ENCODE data around the gene KANSL1L. TPM values are rescaled to one million over a fixed set of nuclear protein-coding genes. Genes with fewer than 3 reads are reported as not detected.
"Not testable (repeated sequence)": the region's sequence is repeated elsewhere in the genome, so short reads cannot be mapped to it uniquely, and the experiment has no call there.

KANSL1L gene
- total RNA-seq, 2 donors from 2014 or later: 4.7 to 8.6 TPM

DNA sequence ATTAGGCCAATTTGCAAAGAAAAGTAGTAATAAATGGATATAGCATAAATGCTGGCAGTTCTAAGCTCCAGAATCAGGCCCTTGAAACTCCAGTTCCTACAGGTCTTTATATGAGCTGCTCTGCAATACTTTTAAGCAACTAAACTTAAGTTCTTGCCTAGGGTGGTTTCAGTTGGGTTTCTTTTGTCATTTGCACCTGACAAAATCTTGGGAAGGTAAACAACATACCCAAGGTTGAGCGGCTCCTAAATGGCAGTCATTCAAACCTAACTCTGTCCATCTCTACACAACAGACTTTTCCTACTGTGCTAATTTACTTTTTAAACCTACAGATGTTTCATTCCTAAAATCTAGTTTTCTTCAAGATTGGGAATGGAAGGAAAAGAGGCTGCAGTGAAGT is 9.3 kb upstream of the KANSL1L start:
- DNase-seq: no peak
- no peak for ATAC-seq
- intact Hi-C loops (cut with DNase I, micrococcal nuclease): no loop called here

DNA sequence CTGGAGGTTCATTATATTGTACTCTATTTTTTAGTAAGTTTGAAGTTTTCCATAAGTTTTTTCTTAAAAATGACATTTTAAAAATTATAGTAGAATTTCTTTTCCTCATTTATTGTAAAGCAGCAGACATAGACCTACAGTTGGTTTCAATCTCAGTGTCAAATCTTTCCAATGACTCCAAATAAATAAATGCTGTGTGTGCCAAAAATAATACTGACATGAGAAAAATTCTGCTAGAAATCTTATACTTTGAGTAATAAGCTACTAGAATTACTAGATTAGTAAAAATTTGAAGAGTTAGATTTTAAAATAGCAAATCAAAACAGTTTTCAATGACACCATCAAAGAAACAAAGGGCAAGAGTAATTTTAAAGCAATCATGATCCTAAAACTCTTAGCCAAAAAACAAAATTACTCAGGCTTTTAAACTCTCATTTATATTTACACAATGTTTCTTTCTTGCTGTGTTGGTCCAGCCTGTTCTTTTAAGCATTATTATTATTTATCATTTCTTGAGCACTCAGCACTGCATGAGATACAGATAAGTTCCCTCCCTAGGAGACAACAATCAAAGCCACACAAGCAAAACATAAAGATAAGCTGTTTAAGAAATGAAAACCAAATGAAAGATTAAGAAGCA is 8.3 kb upstream of the KANSL1L start:
- no peak for DNase-seq
- ATAC-seq: no peak
- intact Hi-C loops (cut with DNase I, micrococcal nuclease): no loop called here

DNA sequence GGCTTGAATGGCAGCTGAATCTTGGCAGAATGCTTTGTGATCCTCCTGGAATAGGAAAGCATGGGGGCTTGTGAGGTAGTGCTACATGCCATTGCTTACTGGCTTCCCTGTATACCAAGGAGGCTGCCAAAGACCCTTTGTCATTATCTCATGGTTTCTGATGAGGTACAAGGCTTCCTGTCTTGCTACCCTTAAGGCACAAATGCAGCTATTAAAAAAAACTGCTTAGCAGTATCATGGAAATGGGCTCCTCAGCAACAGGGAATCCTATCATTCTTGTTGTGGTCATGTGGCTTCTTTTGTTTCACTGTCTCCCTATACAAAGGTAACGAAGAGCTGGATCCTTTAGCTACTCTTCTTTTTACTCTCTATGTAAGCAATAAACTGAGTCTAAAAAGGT is 6.6 kb upstream of the KANSL1L start:
- ATAC-seq (no peak), DNase-seq (no peak)
- intact Hi-C loops (cut with DNase I, micrococcal nuclease): no loop called here

DNA sequence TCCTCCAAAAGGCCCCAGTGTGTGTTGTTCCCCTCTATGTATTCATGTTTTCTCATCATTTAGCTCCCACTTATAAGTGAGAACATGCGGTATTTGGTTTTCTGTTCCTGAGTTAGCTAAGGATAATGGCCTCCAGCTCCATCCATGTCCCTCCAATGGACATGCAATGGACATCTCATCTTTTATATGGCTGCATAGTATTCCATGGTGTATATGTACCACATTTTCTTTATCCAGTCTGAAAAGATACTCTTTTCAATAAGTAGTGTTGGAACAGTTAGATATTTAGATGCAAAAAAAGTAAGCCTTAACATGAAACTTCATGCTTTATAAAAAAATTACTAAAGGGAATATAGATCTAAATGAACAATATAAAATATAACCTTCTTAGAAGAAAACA is 5.9 kb upstream of the KANSL1L start:
- DNase-seq; intact Hi-C loops (cut with DNase I, micrococcal nuclease); ATAC-seq: not testable (repeated sequence)

DNA sequence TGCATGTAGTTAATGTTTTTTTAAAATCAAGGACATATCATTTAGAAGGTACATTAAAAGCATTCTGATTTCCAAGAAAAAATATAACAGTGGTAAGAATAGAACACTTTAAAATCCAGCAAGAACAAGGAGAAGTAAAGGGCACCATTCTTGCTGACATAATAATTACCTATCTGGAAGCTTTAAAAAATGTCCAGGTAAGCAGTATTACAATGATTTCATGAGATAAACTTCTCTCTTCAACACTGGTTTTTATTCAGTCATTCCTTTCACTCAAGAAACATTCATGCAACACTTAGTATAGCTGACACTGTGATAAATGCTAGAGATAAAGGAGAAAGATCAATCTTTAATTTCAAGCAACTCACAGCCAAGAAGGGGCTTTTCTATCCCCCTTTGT is 2.9 kb upstream of the KANSL1L start:
- DNase-seq (no peak), ATAC-seq (no peak)
- intact Hi-C loops (cut with DNase I, micrococcal nuclease): no loop called here

DNA sequence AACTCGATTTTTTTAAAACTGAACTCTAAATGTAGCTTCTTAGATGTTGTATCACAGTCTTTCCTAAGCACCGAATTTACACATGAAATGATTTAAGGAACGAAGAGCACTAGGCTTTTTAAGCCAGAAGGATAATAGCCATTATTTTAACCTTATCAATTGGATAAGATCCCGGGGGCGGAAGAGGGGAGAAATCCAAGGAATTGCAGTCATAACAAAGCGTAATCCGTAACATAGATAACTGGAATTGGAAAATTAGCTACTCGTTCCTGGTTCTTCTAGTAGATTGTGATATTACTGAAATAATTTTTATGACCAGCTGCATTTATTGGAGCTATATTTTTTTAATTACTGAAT is 988 bp upstream of the KANSL1L start:
- ATAC-seq: no peak
- intact Hi-C loops (cut with DNase I, micrococcal nuclease): no loop called here
- DNase-seq: no peak

DNA sequence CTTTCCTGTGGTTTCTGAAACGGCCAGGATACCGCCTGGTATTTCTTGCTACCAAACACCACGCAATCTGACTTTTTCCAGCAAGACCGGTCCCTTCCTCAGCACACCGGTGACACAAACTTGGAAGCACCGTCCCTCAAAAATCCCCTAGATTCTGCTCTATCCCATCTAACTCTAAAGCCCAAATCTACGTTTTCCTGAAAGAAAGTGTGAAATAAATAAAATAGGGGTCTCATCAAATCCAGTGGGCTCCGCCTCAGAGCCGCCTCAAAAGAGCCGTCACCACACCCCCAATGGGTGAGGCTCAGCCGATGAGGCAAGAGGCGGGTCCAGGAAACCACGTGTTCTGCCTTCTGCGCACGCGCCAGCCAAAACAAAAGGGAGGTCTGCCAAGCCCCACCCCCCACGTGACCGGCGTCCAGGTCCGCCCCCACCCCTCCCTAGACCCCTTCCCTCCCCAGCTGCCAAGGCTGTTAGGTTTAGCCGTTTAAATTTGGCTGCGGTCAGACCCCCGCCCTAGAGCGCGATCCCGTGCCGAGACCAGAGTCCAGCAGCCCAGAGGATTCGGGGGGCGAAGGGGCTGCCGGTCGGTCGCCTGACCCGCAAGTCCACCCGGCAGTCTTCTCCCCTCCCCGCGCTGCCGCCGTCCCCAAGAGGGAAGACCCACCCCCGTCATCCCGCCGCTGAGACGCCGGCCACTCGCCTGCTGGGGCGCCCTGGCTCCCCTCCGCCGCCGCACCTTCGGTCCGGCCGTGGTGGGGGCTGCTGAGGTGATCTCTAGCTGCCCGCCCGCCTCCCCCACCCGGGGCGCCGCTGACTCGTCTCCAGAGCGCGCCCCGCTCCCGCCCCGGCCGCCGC is 534 bp downstream of the KANSL1L start:
- DNase-seq (peak; percentile 96 to 97), ATAC-seq (peak; percentile 81)
- intact Hi-C loops (cut with DNase I, micrococcal nuclease): no loop called here

GRCh38 chr2:210170196-210170445 is 1.1 kb downstream of the KANSL1L start:
- ATAC-seq (no peak), DNase-seq (no peak)
- intact Hi-C loops (cut with DNase I, micrococcal nuclease): no loop called here

- ATAC-seq (no peak), DNase-seq (no peak)
- intact Hi-C loops (cut with DNase I, micrococcal nuclease): no loop called here
Measured at GRCh38 chr2:210169516-210170195, 1.6 kb downstream of the KANSL1L start.

DNA sequence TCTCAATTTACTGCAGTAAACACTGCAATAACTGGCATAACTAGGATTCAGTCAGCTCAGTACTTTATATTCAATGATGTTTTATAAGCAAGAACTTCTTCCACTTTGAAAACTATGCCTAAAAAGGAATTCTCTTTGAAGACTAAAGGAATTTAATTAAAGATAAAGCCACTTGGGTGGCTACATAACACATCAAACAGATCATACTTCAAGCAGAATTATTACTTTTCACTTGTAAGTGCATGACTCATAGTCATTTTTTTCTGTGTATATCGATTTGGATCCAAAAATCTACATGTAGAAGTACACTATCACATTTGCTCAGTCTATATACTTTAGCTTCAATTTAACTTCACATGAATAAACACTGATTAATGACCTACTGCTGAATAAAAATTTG is 4.0 kb downstream of the KANSL1L start:
- ATAC-seq (no peak), DNase-seq (no peak)
- intact Hi-C loops (cut with DNase I, micrococcal nuclease): no loop called here

GRCh38 chr2:210162466-210163124 is 8.6 kb downstream of the KANSL1L start:
- ATAC-seq (no peak), DNase-seq (no peak)
- intact Hi-C loops (cut with DNase I, micrococcal nuclease): no loop called here

DNA sequence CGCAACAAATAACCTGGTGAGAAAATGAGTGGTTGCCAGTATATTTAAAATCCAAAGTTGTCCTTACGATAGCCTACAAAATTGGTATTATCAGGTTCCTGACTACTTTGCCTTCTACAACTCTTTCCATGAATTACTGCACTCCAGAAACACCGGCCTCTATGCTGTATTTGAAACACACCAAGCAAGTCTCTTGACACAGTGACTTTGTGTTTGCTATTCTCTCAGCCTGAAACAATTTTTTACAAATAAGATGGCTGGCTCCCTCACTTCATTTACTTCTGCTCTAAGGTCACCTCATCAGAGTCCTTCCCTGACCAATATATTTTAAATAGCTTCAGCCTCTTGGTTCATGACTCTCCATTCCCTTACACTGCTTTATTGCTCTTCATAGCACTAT is 12.2 kb downstream of the KANSL1L start:
- intact Hi-C loops (cut with DNase I, micrococcal nuclease): no loop called here
- ATAC-seq: no peak
- DNase-seq: no peak

DNA sequence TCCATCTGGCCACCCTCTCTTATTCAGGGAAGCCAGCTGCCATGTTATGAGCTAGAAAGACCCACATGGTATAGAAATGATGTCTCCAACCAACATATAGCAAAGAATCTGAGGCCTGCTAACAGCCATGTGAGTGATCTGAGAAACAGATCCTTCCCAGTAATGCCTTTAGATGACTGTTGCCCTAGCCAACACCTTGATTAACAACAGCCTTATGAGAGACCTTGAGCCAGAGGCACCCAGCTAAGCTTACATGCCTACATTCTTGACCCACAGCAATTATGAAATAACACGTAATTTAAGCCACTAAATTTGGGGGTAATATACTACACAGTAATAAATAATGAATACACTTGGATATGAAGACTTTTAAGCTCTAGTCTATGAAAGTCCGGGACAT is 13.0 kb downstream of the KANSL1L start:
- ATAC-seq (no peak), DNase-seq (no peak)
- intact Hi-C loops (cut with DNase I, micrococcal nuclease): no loop called here

DNA sequence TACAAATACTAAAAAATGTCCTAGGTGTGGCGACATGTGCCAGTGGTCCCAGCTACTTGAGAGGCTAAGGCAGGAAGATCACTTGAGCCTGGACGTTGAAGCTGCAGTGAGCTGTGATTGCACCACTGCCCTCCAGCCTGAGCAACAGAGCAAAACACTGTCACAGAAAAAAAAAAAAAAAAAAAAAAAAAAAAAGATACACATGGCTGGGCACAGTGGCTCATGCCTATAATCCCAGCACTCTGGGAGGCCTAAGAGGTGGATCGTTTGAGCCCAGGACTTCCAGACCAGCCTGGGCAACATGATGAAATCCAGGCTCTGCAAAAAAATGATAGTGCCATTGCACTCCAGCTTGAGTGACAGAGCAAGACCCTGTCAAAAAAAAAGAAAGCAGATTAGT is 13.7 kb downstream of the KANSL1L start:
- no peak for DNase-seq
- no peak for ATAC-seq
- intact Hi-C loops (cut with DNase I, micrococcal nuclease): no loop called here

GRCh38 chr2:210147614-210148013 is 23.6 kb downstream of the KANSL1L start:
- intact Hi-C loops (cut with DNase I, micrococcal nuclease): no loop called here
- ATAC-seq (no peak), DNase-seq (no peak)

DNA sequence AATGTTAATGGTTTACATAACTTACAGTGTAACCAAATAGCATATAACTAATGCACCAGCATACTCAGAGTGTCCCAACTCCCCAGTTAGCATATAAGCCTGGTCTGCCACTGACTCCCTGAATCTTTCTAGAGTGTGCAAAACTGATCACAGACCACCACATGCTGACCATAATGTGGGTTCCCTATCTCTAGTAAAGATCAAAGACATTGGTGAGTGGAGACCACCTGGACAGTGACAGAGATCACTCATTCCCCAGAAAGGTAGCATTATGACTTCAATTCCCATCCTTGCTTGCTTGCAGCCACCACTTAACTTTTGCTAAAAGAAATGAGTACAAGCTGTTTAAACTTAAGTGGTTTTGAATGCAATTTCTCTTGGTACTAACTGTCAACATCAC is 39.0 kb downstream of the KANSL1L start:
- intact Hi-C loops (cut with DNase I, micrococcal nuclease): no loop called here
- no peak for DNase-seq
- no peak for ATAC-seq

DNA sequence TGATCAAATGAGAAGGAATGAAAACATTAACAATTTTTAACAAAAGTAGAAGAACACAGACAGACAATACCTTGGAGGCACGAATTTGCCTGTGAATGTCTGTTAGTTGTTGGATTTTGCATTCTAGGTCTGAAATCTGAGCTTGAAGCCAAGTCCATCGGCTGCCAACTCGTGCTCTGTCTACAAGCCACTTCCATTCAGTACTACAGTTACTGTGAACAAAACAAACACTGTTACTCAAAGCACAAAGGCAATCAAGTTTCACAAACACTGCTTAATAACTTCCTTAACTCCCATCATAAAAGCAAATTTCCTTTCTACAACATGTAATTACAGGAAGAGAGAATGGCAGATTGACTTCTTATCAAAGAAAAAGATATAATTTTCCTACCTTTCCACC is 42.2 kb downstream of the KANSL1L start:
- ATAC-seq: peak; percentile 98
- intact Hi-C loops (cut with DNase I, micrococcal nuclease): no loop called here
- DNase-seq: peak; percentile 30 to 50

GRCh38 chr2:210113614-210114235 is 57.5 kb downstream of the KANSL1L start:
- ATAC-seq (no peak), DNase-seq (no peak)

DNA sequence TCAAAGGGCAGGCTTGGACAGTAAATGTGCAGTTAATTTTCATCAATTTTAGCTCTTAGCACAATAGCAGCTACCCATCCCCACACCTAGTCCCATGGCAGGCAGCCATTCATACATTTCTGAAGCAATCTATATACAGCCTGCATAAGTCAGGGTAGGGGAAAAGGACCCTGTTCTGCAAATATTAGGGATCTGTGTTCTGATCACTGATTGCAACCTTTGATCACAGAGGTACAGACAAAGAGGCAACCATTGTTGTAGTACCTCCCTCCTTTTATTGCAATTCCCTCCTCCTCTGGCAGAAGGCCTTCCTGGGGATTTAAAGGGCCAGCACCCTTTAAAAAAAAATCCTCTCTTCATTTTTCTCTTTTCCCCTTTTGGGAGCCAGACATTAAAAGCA is 58.3 kb downstream of the KANSL1L start:
- DNase-seq (no peak), ATAC-seq (no peak)
- intact Hi-C loops (cut with DNase I, micrococcal nuclease): no loop called here

More at GRCh38 chr2:210113614-210114235, 57.5 kb downstream of the KANSL1L start:
- intact Hi-C loops (cut with DNase I, micrococcal nuclease): no loop called here

Measured in left colon (tissue), 2 donors.